Retina (tissue), 1 donor: Measurements from ENCODE around the gene STAMBP.
A peak's percentile ranks its signal among the peaks of the same experiment; 100 is the strongest.
"Not testable (repeated sequence)": the region's sequence is repeated elsewhere in the genome, so short reads cannot be mapped to it uniquely, and the experiment has no call there.

ENCODE experiments used
- DNase-seq: peaks from one replicate; pipeline ENCODE4 v3.0.0-alpha.2; 2016

STAMBP gene

GRCh38 chr2:73828818-73829570 lies at the start of gene STAMBP:
TSS of gene STAMBP (plus strand) at chr2:73828961. CDS start at chr2:73830857, 1,896 bp downstream.
- DNase-seq, result peak; percentile 95

DNA sequence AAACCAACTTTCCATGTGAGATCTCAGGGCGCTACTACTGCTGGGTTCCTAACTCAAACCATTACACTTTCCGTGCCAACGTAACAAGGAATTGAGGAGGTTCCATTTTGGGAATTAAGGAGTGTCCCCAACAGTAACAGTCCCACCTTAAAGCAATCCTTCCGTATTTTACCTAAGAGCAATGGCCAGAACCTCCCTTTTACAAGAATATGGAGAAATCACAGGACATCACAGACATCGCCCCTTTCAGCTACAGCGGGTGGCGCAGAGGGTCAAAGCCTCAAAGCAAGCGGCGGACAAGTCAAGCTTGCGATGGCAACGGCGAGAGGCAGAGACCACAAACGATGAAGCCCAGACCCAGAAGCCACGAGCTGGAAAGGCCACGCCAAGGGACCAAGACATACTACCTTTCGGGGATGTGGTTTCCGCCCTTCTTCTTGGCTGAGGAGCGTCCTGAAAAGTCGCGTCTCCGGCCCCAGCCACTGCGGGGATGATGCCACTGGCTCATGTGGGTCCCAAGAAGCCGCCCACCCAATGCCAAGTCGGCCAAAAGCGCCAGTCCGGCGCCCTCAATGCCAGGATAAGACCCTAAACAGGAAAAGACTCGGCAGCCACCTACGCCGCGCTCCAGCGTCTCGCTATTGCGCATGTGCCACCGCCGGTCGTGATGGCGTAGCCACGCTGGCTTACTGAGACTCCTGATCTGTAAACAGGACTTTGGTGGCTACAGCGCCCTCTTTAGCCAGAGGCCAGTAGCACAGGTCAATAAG lies 49.1 kb upstream of the STAMBP start, which contains the start of gene DUSP11:
Gene DUSP11, minus strand, starts transcription at position 637 of the 770 bp plus-strand sequence. Its CDS starts 129 bp downstream, at position 508.
- DNase-seq, result peak; percentile 96

GRCh38 chr2:73780237-73780582 lies 48.6 kb upstream of the STAMBP start:
- no peak for DNase-seq

DNA sequence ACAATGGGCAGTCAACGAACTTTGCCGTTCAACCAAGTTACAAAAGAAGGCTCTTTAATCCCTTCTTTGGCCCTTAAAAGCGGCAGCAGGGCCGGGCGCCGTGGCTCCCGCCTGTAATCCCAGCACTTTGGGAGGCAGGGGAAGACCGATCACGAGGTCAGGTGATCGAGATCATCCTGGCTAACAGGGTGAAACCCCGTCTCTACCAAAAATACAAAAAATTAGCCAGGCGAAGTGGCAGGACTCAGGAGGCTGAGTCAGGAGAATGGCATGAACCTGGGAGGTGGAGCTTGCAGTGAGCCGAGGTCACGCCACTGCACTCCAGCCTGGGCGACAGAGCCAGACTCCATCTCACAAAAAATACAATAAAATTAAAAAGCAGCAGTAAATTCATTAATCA lies 45.4 kb upstream of the STAMBP start:
- DNase-seq, result not testable (repeated sequence)

DNA sequence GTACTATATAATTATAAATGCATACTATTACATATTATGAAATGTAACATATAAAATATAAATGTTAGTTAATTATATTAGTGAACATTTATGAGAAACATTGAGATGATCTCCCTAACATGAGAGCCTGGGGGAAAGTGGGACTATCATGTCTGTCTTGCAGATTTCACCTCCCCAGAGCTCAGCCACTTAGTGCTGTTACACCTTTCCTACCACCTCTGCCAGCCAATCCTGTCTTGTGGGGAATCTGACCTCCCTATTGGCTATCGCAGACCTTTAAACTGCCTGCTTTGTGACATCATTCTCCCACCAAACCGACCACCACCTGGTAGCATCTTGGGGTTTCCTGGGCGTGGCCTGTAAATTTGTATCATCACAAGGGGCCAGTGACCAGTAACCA lies 44.9 kb upstream of the STAMBP start, which contains the start of gene C2orf78:
Gene C2orf78, plus strand, starts transcription at position 301 of the 400 bp plus-strand sequence. CDS start 127 bp downstream, outside the sequence.
- not testable (repeated sequence) for DNase-seq

DNA sequence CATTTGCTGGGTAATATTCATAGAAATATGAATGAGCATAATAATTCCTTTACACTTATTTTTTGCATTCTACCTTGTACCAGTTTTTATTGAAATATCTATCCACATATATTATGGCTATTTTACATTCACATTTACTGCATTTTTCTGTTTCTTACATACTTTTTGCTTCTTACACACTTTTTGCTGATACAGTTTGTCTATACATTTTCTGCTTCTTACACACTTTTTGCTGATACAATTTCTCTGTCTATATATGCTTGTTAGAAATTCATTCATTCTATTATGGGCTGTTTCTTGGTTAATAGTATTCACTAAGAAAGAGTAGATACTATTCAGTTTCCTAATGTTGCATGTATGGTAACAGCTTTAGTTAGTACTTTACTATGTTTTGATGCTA lies 16.9 kb upstream of the STAMBP start:
- DNase-seq, result no peak

DNA sequence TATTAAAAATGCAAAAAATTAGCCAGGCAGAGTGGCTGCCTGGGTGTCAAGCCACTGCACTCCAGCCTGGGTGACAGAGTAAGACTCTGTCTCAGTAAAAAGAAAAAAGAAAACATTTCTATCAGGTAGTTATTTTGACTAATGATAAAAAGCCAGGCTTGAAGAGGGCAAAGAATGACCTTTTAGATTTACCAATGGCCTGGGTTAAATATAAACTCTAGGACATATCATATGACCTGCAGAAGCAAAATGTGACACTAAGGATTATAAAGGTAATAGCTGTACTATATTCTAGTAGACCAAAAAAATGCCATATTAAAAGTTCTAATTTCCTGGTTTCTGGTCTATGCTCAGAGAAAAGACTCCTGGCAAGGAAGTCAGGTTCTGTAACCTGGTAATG lies 16.1 kb upstream of the STAMBP start:
- DNase-seq, result no peak

DNA sequence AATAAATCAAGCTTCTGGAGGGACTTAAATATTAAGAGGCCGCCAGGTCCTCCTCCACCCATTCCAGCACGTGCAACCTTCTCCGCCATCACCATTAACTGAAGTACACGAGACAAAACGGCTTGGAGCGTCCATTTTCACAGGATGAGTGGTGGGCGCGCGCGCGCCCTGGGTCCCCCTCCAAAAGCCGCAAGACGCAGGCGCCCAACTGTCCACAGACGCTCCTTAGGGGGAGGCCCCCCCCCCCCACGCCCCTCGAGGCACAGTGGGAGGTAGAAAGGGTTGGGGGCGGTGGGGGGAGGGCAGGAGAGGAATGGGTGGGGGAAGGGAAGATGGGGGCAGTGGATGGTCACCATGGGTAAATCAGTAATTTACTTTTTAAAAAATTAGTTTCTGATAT lies 10.5 kb upstream of the STAMBP start:
- no peak for DNase-seq

GRCh38 chr2:73821227-73821626 lies 7.5 kb upstream of the STAMBP start:
- no peak for DNase-seq

DNA sequence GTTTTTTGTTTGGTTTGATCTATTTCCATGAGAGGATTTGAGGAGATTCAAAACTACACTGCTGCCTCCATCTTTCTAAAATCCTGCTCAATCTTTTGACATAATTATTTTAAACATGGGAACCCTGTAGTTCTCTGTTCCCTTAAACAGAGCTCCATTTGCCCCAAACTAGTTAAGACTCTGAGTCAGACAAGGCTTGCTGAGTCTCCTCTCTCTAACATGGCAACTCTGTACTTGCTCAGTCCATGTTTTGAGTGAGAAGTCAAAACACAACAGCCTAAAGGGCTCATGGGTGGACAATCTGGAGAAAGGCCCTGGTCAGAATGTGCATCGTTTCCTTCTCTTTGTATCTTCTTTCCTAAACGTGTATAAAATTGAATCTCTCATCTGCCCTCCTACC lies 7.1 kb upstream of the STAMBP start:
- DNase-seq, result no peak

GRCh38 chr2:73822276-73822675 lies 6.5 kb upstream of the STAMBP start:
- no peak for DNase-seq

DNA sequence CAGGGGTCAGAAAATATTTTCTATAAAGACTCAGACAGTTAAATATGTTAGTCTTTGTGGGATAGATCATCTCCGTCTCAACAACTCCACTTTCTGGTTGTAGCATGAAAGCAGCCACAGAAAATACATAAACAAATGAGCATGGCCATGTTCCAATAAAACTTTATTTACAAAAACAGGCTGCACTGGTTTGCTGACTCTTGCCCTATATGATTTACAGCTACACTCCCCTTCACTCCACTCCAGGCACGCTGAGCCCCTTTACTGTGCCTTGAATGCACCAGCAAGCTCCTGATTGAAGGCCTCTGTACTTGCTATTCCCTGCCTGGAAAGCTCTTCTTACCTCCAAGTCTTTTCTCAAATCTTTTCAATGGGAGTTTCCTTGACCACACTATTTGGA lies 5.8 kb upstream of the STAMBP start:
- DNase-seq, result no peak

GRCh38 chr2:73823416-73823815 lies 5.3 kb upstream of the STAMBP start:
- DNase-seq, result no peak

DNA sequence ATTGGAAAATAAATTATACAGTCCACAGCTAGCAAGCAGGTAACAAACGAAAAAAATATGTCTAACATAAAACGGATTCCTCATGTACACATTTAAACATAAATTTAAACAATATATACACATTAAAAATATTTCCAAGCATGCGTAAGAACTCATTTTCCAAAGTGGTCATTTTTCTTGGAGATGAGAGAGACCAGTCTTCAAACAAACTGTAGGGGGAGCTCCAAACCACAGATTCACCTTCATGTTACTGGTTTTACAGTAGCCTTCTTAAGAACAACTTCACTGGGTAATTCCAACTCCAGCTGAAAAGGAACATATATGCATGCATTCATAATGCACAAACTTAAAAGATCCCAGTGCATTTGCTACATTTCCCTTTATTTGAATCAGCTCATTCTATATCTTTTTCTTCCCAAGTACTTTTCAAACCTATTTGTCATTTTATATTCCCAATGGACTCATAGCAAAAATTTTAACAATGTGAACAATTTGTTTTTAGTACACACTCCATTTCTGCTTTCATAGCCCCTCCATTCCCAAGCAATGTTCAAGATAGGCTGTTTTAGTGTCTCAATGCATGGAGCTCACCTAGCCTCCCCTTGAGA lies 4.7 kb upstream of the STAMBP start:
- DNase-seq, result peak; percentile 36

DNA sequence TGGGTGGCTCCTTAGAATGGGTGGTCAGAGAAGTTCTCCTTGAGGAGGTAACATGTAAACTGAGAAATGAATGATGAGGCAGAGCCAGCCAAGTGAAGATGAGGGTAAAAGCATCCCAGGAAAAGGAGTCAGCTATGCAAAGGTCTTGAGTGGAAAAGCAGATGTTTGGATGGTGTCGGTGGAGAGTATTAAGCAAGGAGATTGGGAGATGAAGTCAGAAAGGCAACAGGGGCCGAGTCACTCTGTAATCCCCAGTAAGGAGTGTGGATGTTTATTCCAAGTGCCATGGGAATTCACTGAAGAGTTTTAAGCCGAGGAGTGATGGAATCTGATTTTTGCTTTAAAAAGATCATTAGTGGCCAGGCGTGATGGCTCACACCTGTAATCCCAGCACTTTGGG lies 3.4 kb upstream of the STAMBP start:
- DNase-seq, result no peak

DNA sequence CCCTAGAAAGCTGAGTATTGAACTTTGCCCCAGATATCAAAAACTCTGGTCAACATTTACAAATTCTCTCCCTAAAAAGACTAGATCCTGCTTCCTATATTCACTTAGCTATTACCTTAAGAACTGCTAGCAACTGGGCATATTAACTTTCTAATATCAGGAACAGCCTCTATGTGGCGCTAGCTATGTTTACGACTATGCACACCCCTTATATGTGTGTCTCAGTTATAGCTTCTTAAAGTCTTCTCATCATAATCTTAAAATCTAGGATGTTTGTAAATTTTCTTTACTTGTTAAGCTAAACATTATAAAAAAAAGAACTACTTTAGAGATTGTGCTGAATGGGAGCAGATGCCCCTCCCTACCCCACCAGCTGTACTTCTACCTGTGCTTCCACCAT lies 1.7 kb upstream of the STAMBP start:
- DNase-seq, result no peak

- DNase-seq, result no peak
These were observed 937 bp upstream of the STAMBP start for GRCh38 chr2:73827660-73828388.

DNA sequence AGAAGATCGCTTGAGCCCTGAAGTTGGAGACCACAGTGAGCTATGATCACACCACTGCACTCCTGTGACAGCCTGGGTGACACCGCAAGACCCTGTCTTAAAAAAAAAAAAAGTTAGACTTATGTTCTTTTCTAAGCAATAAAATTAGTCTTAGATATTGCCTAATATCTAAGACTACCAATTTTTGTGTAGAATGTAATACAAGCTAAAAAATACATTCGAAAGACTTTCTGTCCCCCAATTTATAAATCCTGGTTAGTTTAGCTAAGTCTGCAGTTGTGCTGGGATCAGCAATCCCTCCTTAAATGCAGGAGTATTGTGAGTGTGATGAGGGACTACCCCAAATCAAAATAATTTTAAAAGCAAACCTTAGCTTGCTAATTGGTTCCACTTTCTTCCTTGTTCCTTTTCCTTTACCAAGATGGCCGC lies 358 bp upstream of the STAMBP start:
- DNase-seq, result no peak

DNA sequence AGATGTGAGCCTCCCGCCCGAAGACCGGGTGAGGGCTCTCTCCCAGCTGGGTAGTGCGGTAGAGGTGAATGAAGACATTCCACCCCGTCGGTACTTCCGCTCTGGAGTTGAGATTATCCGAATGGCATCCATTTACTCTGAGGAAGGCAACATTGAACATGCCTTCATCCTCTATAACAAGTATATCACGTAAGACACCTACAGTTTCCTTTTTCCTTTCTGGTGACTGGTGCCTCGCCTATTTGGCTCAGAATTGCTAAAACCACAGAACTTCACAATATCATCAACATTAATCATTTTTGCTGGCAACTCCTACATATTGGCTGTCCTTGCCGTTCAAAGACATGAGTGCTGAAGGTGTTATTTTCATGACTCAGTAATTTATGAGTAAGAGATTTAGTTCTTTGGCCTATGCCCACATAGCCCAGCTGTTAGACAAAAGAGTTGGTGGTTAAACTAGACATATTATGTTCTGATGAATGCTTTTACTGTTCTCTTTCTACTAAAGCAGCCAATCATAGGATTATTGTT lies 2.2 kb downstream of the STAMBP start:
- DNase-seq, result no peak

- DNase-seq, result no peak
These were observed 4.2 kb downstream of the STAMBP start for GRCh38 chr2:73832930-73833329.

DNA sequence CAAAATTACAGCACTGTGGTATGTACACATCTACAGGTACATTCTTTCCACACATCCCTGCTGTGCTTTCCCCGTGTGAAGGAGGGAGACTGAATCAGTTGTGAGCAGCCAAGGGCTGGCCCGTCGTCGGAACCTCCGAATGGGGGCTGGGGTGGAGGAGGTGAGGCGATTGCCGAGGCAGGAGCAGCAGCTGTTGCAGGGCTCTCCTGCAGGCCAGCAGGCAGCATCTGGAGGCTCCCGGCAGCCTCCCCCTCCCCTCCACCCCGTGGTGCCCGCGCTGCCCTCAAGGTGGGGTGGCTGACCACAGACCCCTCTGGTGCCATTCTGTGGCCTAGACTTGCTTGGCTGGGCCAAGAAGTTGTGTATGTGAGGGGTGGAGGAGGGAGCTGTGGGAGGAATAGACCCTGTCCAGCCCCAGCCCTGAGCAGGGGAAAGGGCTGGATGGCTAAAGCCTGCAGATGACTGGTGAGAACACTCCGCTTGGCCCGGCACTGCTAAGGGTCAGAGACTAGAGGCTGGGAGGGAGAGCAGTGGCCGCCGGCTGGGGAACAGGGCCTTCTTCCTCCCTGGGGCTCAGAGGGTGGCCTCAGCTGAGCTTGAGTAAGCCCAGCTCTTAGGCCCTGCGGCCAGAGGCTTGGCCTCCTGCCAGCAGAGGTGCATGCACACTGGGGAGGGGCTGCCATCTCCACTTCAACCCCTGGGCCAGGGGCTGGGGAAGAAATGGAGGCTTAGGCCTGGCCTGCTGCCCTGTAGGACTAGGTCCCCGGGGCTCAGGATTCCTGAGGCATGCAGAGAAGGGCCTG lies 7.6 kb downstream of the STAMBP start:
- DNase-seq, result no peak
